ENCODE results near the gene PIP5KL1.

PIP5KL1 gene

DNA sequence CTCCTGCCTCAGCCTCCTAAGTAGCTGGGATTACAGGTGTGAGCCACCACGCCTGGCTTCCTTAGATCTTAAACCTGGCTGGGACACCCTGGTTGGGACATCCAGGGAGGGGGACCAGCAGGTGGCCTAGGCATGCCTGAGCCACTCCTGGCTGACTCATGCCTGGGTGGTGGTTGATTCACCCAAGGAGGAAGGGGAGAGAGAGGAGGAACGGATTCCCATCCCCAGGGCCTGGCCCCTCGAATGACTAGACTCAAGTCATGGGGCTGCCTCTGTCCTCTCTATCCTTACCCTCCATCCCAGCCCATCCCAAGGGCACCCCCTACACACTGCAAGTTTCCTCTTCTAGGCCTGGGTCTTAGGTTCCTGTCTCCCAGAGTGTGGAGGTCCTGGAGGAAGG, 37.5 kb upstream of the PIP5KL1 start:
- DNase-seq (ENCODE audit: low spot score) = no peak

DNA sequence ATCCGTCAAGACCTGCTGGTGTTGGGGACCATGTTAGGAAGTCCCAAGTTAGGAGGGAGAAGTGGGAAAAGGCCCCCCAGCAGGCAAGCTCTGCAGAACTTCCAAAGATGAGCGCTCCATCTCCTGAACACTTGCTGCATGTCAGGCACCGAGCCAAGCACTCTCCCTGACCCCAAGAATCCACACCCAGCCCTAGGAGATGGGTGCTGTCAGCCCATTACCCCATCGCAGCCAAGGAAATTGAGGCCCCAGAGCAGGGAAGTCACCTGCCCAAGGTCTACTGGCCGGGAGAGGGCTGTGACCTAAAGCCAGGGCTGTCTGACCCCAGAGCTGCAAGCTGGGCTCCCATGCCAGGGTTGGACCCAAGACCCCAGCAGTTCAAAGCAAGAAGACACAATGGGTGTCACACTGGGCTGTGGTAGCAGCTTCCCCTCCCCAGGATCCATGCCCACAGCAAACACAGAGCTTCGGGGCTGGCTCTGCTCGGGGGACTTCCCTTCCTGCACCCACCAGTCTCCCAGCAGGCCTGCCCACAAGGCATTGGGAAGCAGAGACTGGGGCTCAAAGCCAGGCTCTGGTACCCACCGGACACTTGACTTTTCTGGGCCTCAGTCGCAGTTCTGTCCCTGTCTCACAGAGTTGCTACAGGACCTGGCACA, 36.7 kb upstream of the PIP5KL1 start:
- DNase-seq (ENCODE audit: low spot score) = no peak

DNA sequence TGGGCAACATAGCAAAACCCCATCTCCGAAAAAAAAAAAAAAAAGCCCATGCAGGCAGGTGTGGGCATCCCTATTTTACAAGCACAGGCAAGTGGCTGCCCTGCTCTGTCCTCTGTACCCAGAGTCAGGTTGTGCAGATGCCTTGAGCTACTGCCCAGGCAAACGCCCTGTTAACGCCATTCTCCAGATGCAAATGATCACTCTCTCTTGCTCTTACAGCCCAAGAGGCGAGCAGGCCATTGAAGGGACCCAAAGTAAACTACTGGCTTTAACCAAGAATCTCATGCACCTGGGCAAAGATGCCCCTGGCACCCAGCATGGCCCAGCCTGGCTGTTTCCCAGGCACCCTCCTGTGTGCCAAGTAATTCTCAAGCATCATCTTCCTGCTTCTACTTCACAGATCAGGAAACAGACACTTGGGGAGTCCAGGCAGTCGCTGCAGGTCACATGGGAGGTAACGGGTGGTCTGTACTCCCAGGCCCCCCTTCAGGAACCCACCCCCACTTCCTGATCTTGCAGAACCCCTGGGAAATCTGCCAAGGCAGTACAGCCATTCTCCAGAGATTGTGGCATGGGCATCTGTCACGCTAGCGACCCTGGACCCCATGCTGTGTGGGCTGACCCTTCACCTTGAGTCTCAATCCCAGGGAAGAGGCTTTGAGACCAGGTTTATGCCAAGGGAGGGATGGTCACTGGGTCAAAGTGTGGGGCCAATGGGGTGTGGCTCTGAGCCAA, 36.0 kb upstream of the PIP5KL1 start:
- no peak for DNase-seq (ENCODE audit: low spot score)

DNA sequence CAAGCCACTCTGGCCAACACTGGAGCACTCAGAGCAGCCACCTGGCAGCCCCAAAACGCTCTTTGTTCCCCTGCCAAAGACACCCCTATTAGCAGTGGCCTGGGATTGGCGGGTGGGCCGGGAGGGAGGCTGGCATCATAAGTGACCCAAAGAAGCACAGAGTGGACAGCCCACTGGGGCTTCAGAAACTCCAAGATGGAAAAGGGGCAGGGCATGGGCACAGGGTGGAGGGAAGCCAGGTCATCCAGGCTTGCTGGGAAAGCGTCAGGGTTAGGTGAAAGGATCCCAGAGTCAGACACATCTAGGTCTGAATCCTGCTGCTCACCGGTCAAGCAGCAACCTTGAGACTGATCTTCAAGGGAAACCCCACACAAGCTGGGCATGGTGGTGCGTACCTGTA, 35.4 kb upstream of the PIP5KL1 start:
- DNase-seq (ENCODE audit: low spot score) = no peak

DNA sequence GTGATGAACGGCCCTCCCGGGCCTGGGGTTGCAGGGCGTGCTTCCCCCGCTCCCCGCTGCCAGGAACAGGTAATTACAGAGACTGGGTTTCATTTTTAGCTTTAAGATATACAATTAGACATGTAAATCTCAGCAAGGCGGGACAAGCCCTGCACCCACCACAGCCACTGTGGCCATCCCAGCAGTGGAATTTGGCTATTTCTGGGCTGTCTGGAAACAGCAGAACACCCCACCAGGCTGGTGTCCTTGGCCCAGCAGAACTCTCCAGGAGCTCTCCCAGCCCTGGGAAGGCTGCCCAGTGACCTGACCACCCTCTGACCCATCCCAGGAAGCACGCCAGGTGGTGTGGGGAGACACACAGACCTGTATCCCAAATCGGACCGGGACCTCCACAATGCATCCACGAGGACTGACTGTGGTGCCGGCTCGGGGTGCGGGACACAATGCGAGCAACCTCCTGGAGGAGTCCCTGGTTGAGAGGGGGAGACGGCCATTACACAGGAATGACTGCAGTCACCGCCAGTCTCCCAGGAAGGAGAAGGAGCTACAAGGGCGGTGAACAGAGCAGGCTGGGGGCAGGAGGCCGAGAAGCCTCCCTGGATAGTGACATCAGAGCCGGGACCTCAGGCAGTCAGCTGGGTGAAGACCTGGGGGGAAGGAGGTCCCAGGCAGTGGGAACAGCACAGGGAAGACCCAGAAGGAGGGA, 32.9 kb upstream of the PIP5KL1 start:
- no peak for DNase-seq (ENCODE audit: low spot score)

GRCh38 chr9:127963041-127963358, 32.4 kb upstream of the PIP5KL1 start:
- no peak for DNase-seq (ENCODE audit: low spot score)

DNA sequence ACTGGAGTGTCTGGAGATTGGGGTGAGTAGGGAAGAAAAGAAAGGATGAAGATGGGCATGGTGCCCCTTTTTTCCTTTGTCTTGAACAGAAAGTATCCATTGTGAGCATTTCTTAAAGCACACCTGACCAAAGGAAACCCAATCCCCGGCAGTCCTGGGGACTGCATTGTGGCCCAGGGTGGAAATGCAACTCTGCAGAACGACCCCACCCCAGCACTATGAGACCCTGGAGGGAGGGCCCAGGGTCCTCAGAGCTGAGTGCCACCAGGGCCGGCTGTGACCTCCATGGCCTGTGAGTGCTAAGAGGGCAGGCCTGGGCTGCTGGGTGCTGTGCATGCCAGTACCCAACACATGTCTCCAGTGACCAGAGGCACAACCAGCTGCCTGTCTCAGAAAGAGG, 31.7 kb upstream of the PIP5KL1 start:
- no peak for DNase-seq (ENCODE audit: low spot score)

- no peak for DNase-seq (ENCODE audit: low spot score)
Observed at GRCh38 chr9:127961613-127962155, 31.1 kb upstream of the PIP5KL1 start.

- no peak for DNase-seq (ENCODE audit: low spot score)
Observed at GRCh38 chr9:127961155-127961490, 30.5 kb upstream of the PIP5KL1 start.

DNA sequence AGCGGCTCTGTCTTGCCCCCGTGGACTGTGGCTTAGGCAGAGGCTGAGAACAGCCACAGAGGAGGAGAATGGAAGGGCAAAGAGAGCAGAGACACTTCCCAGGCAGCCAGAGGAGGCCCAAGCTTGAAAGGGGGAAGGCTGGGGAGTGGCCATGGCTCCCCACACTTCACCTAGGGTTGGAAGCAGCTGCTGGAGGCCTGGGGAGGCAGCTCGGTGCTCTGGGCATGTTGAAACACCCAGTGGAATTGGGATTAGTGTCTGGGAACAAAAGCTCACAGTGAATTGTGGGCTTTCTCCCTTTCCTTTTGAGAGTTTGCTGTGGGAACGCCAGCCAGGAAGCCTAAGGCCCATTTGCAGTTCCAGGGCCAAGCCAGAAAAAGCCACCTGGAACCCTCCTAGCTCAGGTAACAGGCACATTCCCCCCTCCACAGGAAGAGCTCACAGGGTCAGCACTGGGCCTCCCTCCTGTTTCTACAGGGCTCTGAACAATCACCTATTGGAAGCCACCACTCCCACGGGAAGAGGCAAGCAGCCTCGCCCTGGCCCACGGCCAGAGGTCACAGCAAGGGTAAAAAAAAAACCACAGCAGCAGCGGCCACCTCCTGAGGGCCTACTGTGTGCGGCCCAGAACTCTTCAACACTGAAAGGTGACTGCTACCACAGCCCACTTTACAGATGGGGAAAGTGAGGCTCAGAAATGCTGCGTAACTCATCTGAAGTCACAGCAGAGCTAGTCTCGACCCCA, 30.0 kb upstream of the PIP5KL1 start:
- peak; percentile 67 for DNase-seq (ENCODE audit: low spot score)

GRCh38 chr9:127959841-127960409, 29.3 kb upstream of the PIP5KL1 start:
- DNase-seq (ENCODE audit: low spot score) = no peak

GRCh38 chr9:127959398-127959797, 28.8 kb upstream of the PIP5KL1 start:
- DNase-seq (ENCODE audit: low spot score) = no peak

DNA sequence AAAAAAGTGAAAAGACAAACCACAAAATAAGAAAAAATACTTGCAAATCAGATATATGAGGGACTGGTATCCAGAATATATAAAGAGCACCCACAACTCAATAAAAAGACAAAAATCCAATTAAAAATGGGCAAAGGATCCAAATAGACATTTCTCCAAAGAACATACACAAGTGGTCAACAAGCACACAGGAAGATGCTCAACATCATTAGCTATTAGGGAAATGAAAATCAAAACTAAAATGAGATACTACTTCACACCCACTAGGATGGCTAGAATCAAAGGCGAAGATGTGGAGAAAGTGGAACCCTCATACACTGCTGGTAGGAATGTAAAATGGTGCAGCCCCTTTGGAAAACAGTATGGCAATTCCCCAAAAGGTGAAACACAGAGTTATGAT, 28.2 kb upstream of the PIP5KL1 start:
- no peak for DNase-seq (ENCODE audit: low spot score)

DNA sequence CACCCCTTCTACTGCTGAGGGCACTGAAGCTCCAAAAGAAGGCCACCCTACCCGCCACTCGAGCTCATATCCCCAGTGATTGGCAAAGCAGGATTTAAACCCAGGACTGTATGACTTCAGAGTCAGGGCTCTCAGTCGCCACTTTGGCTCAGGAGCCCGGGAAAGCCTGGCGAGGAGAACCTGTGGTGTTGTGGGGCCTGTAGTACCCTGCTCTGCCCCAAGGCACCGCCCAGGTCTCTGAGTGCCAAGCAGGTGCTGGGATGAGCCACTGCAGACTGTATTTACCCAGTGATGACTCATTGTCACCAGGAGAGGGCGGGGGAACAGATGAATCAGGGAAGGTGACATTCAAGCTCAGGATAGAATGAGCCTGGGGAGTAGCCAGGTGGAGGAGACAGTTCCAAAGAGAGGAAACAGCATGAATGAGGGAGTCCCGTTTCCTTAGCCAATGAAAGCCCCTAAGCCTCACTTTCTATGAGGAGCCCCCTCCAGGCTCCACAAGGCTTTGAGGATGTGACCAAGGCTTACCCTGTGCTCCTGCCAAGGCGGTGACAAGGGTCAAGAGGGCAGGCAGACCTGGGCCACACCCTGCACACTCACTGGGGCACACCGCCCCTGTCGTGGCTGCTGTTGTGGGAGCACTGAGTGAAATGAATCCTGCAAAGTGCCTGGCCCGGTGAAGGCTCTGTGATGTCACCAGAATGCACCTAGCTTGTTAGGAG, 24.9 kb upstream of the PIP5KL1 start:
- peak; percentile 80 for DNase-seq (ENCODE audit: low spot score)

DNA sequence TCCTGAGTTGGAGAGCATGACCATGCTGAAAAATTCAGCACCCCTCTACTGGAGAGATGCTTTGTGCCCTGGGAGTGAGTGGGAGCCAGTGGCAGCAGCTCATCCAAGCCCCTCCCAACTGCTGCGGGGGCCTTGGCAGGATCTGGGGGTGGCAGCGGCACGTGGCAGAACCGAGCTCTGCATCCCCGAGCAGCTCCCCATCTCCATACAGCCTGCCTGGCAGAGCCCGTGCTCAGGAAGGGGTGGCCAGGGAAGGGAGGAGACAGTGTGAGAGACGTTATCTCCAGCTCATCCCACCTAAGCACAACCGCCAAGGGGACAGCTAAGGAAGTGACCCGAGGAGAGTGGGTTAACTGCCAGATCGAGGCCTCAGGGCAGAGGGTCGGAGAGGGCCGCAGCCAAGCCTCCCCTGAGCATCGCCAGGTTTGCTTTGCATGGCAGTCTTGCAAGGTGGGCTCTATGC, 24.3 kb upstream of the PIP5KL1 start:
- no peak for DNase-seq (ENCODE audit: low spot score)

DNA sequence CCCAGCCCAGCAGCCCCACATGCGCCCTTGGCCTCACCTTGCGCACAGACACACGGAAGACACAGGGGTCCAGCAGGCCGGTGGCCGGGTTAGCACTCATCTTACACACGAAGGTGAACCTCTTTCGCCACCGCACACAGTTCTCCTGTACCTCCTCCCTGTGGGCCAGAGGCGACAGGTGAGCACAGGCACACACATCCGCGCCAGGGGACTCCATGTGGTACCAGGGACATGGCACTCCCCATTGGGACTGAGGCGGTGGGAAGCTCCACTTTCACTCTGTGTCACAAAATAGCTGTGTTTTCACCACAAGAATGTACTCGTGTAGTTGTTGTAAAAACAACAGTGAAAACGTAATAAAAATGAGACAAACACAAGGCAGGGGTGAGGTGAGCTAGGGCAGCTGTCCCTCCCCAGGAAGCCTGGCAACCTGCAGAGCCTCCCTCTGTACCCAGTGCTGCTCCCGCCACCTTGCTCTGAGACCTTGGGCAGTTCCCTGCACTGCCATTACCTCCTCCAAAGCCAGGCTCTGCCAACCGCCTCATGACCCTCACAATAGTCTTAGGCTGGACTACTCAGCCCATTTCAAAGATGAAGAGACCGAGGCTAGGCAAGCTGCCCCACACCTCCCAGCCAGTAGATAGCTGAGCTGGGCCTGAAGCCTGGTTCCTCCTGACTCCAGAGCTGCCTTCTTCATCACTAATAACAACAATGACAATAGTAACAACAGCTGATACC, 23.4 kb upstream of the PIP5KL1 start:
- no peak for DNase-seq (ENCODE audit: low spot score)

- DNase-seq (ENCODE audit: low spot score) = no peak
Observed at GRCh38 chr9:127953154-127953553, 22.6 kb upstream of the PIP5KL1 start.

DNA sequence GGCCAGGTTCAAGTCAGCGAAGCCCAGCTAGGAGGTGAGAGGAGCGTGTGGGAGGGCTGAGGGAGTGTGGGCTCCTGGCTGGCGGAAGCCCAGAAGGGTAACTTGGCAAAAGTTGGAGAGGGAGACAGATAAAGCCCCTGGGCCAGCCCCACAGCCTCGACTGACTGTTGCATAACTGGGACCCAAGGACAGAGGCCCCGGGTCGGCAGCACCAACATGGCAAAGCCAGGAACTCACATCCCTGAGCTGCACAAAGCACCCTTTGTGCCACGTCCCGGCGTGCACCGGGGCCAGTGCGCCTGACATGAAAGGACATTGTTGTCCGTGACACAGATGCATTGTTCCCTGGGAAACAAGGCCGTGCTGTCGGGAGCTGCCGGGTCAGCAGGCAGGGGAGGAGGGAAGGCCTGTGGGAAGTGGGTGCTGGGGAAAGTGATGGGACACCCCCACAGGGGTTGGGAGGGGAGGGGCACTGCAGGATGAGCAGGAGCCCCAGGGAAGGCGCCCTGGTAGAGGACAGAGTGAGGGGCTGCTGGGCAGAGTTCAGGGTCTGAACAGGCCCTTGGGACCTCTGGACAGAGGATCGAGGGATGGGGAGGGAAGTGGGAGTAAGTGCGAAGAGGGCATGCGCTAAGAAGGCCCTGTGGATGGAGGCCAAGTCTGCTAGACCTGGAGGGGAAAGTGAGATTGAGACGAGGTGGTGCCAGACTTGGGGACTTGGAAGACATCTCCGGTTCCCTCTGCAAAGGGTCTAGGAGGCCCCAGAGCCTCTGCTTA, 20.1 kb upstream of the PIP5KL1 start:
- DNase-seq (ENCODE audit: low spot score) = no peak

- DNase-seq (ENCODE audit: low spot score) = no peak
Observed at GRCh38 chr9:127949827-127950512, 19.4 kb upstream of the PIP5KL1 start.

Measured in D341Med (cell line).